DND-41 (cell line): ENCODE results near the gene ANO3.

Source experiments
- CTCF ChIP-seq: IDR thresholded peaks from 2 replicates; pipeline ENCODE4 v1.5.1; 2012; ENCODE audit warnings: borderline replicate concordance, low read length, moderate library complexity, mild to moderate bottlenecking; ENCODE audit not compliant: poor library complexity, severe bottlenecking; ENCODE audit errors: extremely low read depth
- EZH2 ChIP-seq: IDR thresholded peaks from 3 replicates; pipeline ENCODE4 v1.6.1; 2012; ENCODE audit warnings: borderline replicate concordance, low read depth, mild to moderate bottlenecking, moderate library complexity, low read length, inconsistent platforms; ENCODE audit not compliant: severe bottlenecking

- TF ChIP-seq CTCF (no peak), EZH2 (no peak)
These were observed 242.0 kb downstream of the ANO3 start for GRCh38 chr11:26573896-26574295.
